ENCODE results near the gene GBGT1. TPM values are rescaled to one million over a fixed set of nuclear protein-coding genes. Genes with fewer than 3 reads are reported as not detected.
"Not testable (repeated sequence)": the region's sequence is repeated elsewhere in the genome, so short reads cannot be mapped to it uniquely, and the experiment has no call there.

GBGT1 gene
- total RNA-seq, 1 donor from 2014 or later: 32.8 TPM

DNA sequence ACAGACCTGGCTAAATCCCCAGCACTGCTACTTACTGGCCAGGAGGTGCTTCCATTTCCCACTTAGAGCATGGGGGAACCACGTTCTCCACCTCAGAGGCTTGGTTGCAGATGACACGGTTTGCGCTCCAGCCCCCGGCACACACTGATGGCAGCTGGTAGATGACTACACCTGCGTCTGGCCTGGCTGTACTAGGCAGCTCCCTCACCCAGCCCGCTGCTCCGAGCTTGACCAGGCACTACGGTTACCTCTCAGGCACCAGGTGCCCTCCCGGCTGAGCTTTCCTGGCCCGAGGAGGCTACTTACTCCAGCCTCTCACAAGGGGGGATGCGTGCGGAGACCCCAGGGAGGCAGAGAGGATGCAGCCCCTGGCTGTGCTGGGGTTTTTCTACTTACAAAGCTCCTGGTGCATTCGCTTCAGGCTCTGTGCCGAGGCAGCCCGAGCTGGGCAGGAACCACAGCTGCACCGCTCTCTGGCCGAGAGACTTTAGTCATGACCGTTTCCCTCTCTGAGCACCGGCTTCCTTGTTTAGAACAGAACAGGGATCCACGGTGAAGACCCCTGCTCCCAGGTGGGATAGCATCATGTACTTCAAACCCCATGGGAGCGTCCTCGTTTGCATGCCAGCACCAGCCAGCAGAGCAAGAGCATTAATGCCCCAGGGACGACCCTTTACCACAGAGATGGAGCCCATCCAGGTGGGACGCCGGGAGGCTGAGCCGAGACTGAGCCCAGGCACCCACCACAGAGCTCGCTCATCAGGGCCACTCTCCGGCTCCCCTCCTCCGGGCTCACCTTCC, 7.6 kb upstream of the GBGT1 start:
- Mint-ChIP-seq H3K9me3 (no peaks in the 10 kb centered on the region), H3K27ac (no peak overlapping the region), H3K4me3 (no peak overlapping the region), H3K4me1 (peaks cover 13% of the 10 kb centered on the region), H3K27me3 (ENCODE audit: low read depth) (peaks cover 14% of the 10 kb centered on the region), H3K36me3 (no peaks in the 10 kb centered on the region)
- no peak for DNase-seq (ENCODE audit: low spot score in 2 of 2, unreplicated experiment in 2 of 2)
- TF ChIP-seq, protein P1, sequence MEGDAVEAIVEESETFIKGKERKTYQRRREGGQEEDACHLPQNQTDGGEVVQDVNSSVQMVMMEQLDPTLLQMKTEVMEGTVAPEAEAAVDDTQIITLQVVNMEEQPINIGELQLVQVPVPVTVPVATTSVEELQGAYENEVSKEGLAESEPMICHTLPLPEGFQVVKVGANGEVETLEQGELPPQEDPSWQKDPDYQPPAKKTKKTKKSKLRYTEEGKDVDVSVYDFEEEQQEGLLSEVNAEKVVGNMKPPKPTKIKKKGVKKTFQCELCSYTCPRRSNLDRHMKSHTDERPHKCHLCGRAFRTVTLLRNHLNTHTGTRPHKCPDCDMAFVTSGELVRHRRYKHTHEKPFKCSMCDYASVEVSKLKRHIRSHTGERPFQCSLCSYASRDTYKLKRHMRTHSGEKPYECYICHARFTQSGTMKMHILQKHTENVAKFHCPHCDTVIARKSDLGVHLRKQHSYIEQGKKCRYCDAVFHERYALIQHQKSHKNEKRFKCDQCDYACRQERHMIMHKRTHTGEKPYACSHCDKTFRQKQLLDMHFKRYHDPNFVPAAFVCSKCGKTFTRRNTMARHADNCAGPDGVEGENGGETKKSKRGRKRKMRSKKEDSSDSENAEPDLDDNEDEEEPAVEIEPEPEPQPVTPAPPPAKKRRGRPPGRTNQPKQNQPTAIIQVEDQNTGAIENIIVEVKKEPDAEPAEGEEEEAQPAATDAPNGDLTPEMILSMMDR (IDR thresholded peaks at IDR 0.05; ENCODE audit: unreplicated experiment): no peak

DNA sequence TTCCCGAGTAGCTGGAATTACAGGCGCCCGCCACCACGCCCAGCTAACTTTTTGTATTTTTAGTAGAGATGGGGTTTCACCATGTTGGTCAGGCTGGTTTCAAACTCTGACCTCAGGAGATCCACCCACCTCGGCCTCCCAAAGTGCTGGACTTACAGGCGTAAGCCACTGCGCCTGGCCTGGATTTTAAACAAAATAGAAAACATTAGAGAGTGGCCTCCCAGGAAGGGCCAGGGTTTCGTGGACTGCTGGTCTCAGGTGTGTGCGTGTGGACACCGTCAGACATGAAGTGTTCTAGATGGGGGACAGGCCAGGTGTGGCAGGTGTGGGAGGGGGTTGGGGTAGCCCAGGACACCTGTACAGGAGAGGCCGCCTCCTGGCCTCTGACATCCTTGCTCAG, 7.0 kb upstream of the GBGT1 start:
- Mint-ChIP-seq H3K27ac (no peak overlapping the region), H3K27me3 (ENCODE audit: low read depth) (peaks cover 10% of the 10 kb centered on the region), H3K4me1 (peaks cover 13% of the 10 kb centered on the region), H3K36me3 (no peaks in the 10 kb centered on the region), H3K4me3 (no peak overlapping the region), H3K9me3 (no peaks in the 10 kb centered on the region)
- DNase-seq (ENCODE audit: low spot score in 2 of 2, unreplicated experiment in 2 of 2): no peak
- TF ChIP-seq, protein P1 (IDR thresholded peaks at IDR 0.05; ENCODE audit: unreplicated experiment): no peak

DNA sequence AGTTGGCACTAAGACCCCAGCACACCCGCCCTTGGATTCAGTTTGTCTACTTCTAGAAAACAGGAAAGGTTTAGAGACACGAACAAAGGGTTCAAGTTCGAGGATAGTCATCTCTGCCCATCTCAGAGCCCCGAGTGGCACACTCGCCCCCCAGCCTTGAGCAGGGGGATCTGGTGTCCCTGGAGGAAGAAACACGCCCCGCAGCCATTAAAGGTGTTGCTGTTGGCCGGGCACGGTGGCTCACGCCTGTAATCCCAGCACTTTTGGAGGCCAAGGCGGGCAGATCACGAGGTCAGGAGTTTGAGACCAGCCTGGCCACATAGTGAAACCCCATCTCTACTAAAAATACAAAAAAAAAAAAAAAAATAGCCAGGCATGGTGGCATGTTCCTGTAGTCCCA, 6.0 kb upstream of the GBGT1 start:
- not testable (repeated sequence) for H3K27ac Mint-ChIP-seq; H3K27me3 Mint-ChIP-seq (ENCODE audit: low read depth); H3K36me3 Mint-ChIP-seq; H3K9me3 Mint-ChIP-seq; H3K4me3 Mint-ChIP-seq; DNase-seq (ENCODE audit: low spot score in 2 of 2, unreplicated experiment in 2 of 2)
- H3K4me1 Mint-ChIP-seq: peaks cover 13% of the 10 kb centered on the region

DNA sequence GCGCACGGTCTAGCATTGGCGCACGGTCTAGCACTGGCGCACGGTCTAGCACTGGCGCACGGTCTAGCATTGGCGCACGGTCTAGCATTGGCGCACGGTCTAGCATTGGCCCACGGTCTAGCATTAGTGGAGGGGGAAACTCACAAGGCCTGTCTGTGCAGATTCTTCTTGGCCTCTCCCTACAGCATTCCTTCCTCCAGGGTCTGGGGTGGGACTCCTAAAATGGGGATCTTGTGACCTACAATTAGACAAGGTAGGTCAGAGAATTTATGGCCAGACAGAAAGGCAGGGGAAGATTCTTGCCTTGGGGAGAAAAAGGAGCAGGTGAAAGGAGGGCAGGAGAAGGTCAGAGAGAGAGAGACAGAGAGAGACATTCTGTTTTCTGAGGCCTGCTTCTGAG, 5.4 kb upstream of the GBGT1 start:
- Mint-ChIP-seq H3K9me3 (no peaks in the 10 kb centered on the region), H3K27me3 (ENCODE audit: low read depth) (peaks cover 5% of the 10 kb centered on the region), H3K36me3 (no peaks in the 10 kb centered on the region), H3K4me1 (peaks cover 14% of the 10 kb centered on the region), H3K4me3 (no peak overlapping the region), H3K27ac (peak overlapping the region; percentile 76)
- TF ChIP-seq, protein P1 (IDR thresholded peaks at IDR 0.05; ENCODE audit: unreplicated experiment): no peak
- DNase-seq (ENCODE audit: low spot score in 2 of 2, unreplicated experiment in 2 of 2): peak in 1 of 2 experiments; percentile 27

DNA sequence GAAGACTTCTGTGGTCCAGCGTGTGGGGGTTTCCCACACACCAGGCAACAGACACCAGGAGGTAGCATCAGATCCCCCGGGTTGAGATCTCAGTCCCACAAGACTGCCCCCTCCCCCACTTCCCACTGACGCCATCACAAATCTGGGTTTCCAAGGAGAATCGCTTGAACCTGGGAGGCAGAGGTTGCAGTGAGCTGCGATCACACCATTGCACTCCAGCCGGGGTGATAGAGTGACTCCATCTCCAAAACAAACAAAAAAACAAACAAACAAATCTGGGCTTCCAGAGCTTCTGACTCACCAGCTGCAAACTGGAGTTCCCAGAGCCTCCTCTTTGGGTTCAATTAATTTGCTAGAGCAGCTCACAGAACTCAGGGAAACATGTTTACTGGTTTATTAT, 4.7 kb upstream of the GBGT1 start:
- Mint-ChIP-seq H3K9me3 (no peaks in the 10 kb centered on the region), H3K27ac (no peak overlapping the region), H3K36me3 (no peaks in the 10 kb centered on the region), H3K4me1 (peaks cover 17% of the 10 kb centered on the region), H3K27me3 (ENCODE audit: low read depth) (no peaks in the 10 kb centered on the region), H3K4me3 (no peak overlapping the region)
- DNase-seq (ENCODE audit: low spot score in 2 of 2, unreplicated experiment in 2 of 2): no peak
- TF ChIP-seq, protein P1 (IDR thresholded peaks at IDR 0.05; ENCODE audit: unreplicated experiment): no peak

DNA sequence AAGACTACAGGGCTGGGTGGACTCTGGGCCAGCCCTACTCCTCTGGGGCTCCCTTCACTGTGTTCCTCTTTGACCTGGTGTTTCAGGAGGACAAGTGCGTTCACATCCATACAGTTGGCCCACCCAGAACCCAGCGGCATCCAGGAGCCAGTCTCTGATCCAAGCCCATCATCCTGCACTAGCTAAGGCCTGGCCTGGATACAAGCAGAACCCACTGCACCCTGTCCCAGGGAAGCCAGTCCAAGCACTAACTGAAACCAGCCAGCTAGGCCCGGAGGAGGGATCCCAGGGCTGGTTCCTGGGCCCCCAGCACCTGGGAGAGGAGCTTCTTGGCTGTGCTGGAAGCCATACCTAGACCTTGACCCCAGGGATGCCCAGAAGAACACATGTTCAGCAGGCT, 4.1 kb upstream of the GBGT1 start:
- H3K4me1 Mint-ChIP-seq: peaks cover 17% of the 10 kb centered on the region
- no peaks in the 10 kb centered on the region for H3K27me3 Mint-ChIP-seq (ENCODE audit: low read depth)
- H3K27ac Mint-ChIP-seq: no peak overlapping the region
- TF ChIP-seq, protein P1 (IDR thresholded peaks at IDR 0.05; ENCODE audit: unreplicated experiment): no peak
- no peaks in the 10 kb centered on the region for H3K9me3 Mint-ChIP-seq
- no peaks in the 10 kb centered on the region for H3K36me3 Mint-ChIP-seq
- peak in 1 of 2 experiments; percentile 27 for DNase-seq (ENCODE audit: low spot score in 2 of 2, unreplicated experiment in 2 of 2)
- H3K4me3 Mint-ChIP-seq: no peak overlapping the region

All from mesothelial cell of epicardium (in vitro differentiated cells).